ENCODE results near the gene GTPBP1. TPM values are rescaled to one million over a fixed set of nuclear protein-coding genes. Genes with fewer than 3 reads are reported as not detected.

GTPBP1 gene
- total and polyA plus RNA-seq, 2 donors (not counting 3 experiments of a cell fraction or from before 2014, with no cell fraction given) = 29.8 to 50.3 TPM

DNA sequence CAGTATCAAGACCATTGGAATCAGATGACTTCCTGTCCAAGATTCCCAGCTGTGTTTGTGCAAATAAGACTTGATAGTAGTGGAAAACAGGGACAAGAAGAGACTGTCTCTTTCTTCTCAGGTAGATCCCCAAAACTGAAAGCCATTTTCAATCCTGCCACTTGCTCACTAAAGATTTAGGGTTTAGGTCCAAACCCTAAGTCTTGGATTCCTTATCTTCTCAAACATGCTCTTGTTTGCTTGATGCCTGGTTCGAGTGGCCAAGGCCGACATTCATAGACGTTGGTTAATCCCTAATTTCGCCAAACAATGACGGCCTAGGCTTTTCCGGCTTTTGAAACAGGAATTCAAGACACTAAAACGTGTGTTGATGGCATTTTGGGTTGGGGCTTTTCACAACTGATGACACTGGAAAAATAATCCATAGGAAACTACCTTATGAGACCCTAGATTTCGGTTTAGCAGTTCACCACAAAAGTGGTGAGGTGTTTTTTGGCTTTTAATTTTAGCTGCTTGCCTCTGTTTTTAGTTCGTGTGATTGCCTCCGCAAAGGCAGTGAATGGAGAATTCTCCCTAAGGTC lies 1.0 kb upstream of the GTPBP1 start:
- H2AFZ ChIP-seq (ENCODE audit: low read depth, low read length) = peak overlapping the region; percentile 40
- intact Hi-C loops (cut with micrococcal nuclease) = loop anchor here (2.0 to 10.0 kb wide), 2 partner anchors 52 to 200 kb away; partner anchors contain the start of gene DDX17
- no peaks in the 10 kb centered on the region for H3K9me1 ChIP-seq (replicated peaks; ENCODE audit: control insufficient read depth, extremely low read depth, insufficient read depth, low read length)
- CTCF ChIA-PET = interaction anchor here (1.0 to 2.2 kb wide), 2 partner anchors 13 to 23 kb away, joined by 3 to 14 read pairs; partner anchors contain the start of gene TOMM22
- peaks cover 33% of the 10 kb centered on the region for H3K4me1 ChIP-seq (ENCODE audit: control insufficient read depth, extremely low read depth, insufficient read depth, low read length)
- peak overlapping the region; percentile 28 for H3K27ac ChIP-seq (ENCODE audit: insufficient read depth, low read depth, low read length)
- H3K4me2 ChIP-seq (ENCODE audit: insufficient read depth, low read length) = peak overlapping the region; percentile 74
- peak overlapping the region in 2 of 3 experiments; percentile 6 to 42 for H3K4me3 ChIP-seq (replicated peaks in 1 of 3; ENCODE audit: insufficient read depth in 1 of 3, low read depth in 1 of 3, low read length in 3 of 3)
- DNase-seq (ENCODE audit: low read depth, low spot score) (peak; percentile 16), FAIRE-seq (peak; percentile 54)
- dilution Hi-C loops (cut with MboI; ENCODE audit: extremely low pct_ligation_motif_present, low sequenced_read_pairs) = no loop called here
- peaks cover 7% of the 10 kb centered on the region for H4K20me1 ChIP-seq (replicated peaks; ENCODE audit: control insufficient read depth, extremely low read depth, insufficient read depth, low read length)
- H3K9ac ChIP-seq (replicated peaks; ENCODE audit: extremely low read depth, insufficient read depth, low read length) = peak overlapping the region; percentile 25
- H3K27me3 ChIP-seq (ENCODE audit: control insufficient read depth in 2 of 2, insufficient read depth in 2 of 2, low read length in 2 of 2) = no peaks in the 10 kb centered on the region
- BruUV-seq (replicated peaks) = no TSS peak
- H3K79me2 ChIP-seq (ENCODE audit: control insufficient read depth, insufficient read depth, low read length) = peaks cover 44% of the 10 kb centered on the region
- no peaks in the 10 kb centered on the region for H3K9me3 ChIP-seq (replicated peaks; ENCODE audit: control insufficient read depth, insufficient read depth, low read length)
- POLR2A ChIA-PET = no interaction called here
- TF ChIP-seq, protein P1, sequence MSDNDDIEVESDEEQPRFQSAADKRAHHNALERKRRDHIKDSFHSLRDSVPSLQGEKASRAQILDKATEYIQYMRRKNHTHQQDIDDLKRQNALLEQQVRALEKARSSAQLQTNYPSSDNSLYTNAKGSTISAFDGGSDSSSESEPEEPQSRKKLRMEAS (IDR thresholded peaks at IDR 0.05; ENCODE audit: insufficient read depth, insufficient read length) = no peak
- no peak for TF ChIP-seq POLR2AphosphoS5 (IDR thresholded peaks at IDR 0.05; ENCODE audit: insufficient read depth, low read depth, low read length)
- no peak for TF ChIP-seq FOS (IDR thresholded peaks at IDR 0.05; ENCODE audit: borderline replicate concordance, insufficient read depth, low read length)
- TF ChIP-seq, protein P2, sequence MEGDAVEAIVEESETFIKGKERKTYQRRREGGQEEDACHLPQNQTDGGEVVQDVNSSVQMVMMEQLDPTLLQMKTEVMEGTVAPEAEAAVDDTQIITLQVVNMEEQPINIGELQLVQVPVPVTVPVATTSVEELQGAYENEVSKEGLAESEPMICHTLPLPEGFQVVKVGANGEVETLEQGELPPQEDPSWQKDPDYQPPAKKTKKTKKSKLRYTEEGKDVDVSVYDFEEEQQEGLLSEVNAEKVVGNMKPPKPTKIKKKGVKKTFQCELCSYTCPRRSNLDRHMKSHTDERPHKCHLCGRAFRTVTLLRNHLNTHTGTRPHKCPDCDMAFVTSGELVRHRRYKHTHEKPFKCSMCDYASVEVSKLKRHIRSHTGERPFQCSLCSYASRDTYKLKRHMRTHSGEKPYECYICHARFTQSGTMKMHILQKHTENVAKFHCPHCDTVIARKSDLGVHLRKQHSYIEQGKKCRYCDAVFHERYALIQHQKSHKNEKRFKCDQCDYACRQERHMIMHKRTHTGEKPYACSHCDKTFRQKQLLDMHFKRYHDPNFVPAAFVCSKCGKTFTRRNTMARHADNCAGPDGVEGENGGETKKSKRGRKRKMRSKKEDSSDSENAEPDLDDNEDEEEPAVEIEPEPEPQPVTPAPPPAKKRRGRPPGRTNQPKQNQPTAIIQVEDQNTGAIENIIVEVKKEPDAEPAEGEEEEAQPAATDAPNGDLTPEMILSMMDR (IDR thresholded peaks at IDR 0.05; ENCODE audit: extremely low read depth in 1 of 2, insufficient read depth in 1 of 2, low read depth in 1 of 2, low read length in 2 of 2) = no peak
- no peak for TF ChIP-seq JUN (IDR thresholded peaks at IDR 0.05; ENCODE audit: borderline replicate concordance, insufficient read depth, insufficient read length, low read depth)
- no peak for TF ChIP-seq MYC (IDR thresholded peaks at IDR 0.05; ENCODE audit: low read depth, low read length)
- no peak for TF ChIP-seq GATA2 (IDR thresholded peaks at IDR 0.05; ENCODE audit: insufficient read depth, insufficient read length, low read depth, low read length)
- TF ChIP-seq POLR2A (IDR thresholded peaks at IDR 0.05; ENCODE audit: low read depth, low read length) = no peak
- no peak for TF ChIP-seq EZH2 (IDR thresholded peaks at IDR 0.05; ENCODE audit: borderline replicate concordance, low read depth, low read length, severe bottlenecking)
- no peaks in the 10 kb centered on the region for H3K36me3 ChIP-seq (ENCODE audit: control insufficient read depth in 2 of 2, extremely low read depth in 1 of 2, insufficient read depth in 2 of 2, low read length in 2 of 2)
